Activated CD4-positive, alpha-beta T cell treated with anti-CD3 and anti-CD28 coated beads for 36 hours (primary cell): ENCODE measurements around the gene HSBP1L1. TPM values are rescaled to one million over a fixed set of nuclear protein-coding genes. Genes with fewer than 3 reads are reported as not detected.

Experiments used
- ATAC-seq: fragments of 200-7000 bp; cut with Tn5 transposase; one replicate; pipeline ENCODE4 v1.10.0; 2021; ENCODE audit warnings: mild to moderate bottlenecking, moderate library complexity
- CTCF ChIA-PET: fragments of 350-600 bp; sonication (Branson Sonifier 250); formaldehyde crosslinking; loops from one replicate; lab custom pipeline; 2021; ENCODE audit warnings: antibody characterized with exemption; lab: Charles Lee
- POLR2A ChIA-PET: fragments of 350-600 bp; sonication (Branson Sonifier 250); formaldehyde crosslinking; loops from one replicate; lab custom pipeline; 2021; ENCODE audit warnings: antibody characterized with exemption, inconsistent platforms; lab: Charles Lee
- DNase-seq: peaks from one replicate; pipeline ENCODE4 v3.0.0-alpha.2; 2020
- H3K27ac Mint-ChIP-seq: one replicate; pipeline ENCODE4 v1.8.0; 2021; ENCODE audit warnings: mixed read lengths
- H3K27me3 Mint-ChIP-seq: one replicate; pipeline ENCODE4 v1.8.0; 2021; ENCODE audit warnings: mixed read lengths
- H3K36me3 Mint-ChIP-seq: one replicate; pipeline ENCODE4 v1.8.0; 2021; ENCODE audit warnings: low read depth, mixed read lengths
- H3K4me1 Mint-ChIP-seq: one replicate; pipeline ENCODE4 v1.8.0; 2021; ENCODE audit warnings: mixed read lengths
- H3K4me3 Mint-ChIP-seq: one replicate; pipeline ENCODE4 v1.8.0; 2021; ENCODE audit warnings: mild to moderate bottlenecking, moderate library complexity, mixed read lengths
- H3K9me3 Mint-ChIP-seq: one replicate; pipeline ENCODE4 v1.8.0; 2021; ENCODE audit warnings: low read depth, mixed read lengths
- intact Hi-C, 2 experiments: fragments of 100-400 bp; cut with DNase I in 1 of 2; cut with micrococcal nuclease in 1 of 2; formaldehyde crosslinking; loops; one replicate each; pipeline versions ENCODE4 v1.14.2 to v1.15.1; 2022 to 2024; cut with DNase I, micrococcal nuclease
- total RNA-seq, 2 experiments: library from RNA; stranded (reverse); gene quantifications; one replicate each; pipeline ENCODE4 v1.2.3, GENCODE V29; 2021

The HSBP1L1 gene
- total RNA-seq, 2 experiments from 2014 or later, result 14.4 to 16.9 TPM

- POLR2A ChIA-PET, result interaction anchor here (0.6 kb wide), 1 partner anchor 1426 kb away, joined by 3 read pairs; no protein-coding TSS in a partner anchor
- ATAC-seq, result peak; percentile 19
Observed at GRCh38 chr18:79965119-79965902, 868 bp downstream of the HSBP1L1 start.

DNA sequence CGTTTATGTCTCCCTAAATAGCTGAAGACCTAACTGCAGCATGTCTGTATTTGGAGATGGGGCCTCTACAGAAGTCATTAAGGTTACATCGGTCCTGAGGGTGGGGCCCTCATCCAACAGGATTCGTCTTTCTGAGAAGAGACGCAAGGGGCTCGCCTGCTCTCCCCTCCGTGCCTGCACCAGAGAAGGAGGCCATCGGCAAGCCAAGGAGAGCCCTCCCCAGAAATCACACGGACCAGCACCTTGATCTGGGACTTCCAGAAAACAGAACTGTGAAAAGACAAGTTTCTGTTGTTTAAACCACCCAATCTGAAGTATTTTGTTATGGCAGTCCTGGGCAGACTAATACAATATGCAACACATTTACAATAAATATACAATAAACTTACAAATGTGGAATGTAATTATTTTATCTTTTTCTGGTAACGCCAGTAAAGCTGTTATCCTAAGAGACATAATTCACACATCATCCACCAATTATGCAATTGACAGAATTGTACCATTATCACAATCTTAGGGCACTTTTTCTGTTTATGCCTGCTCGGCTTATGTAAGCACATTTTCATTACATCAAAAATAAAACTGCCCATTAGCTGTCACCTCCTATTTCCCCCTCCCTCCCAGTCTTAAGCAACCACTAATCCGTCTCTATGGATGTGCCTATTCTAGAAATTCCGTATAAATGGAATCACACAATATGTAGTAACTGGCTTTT, 6.1 kb downstream of the HSBP1L1 start:
- ATAC-seq (no peak), DNase-seq (no peak)
- intact Hi-C loops, result no loop called here
- H3K27ac Mint-ChIP-seq, result no peak overlapping the region
- H3K4me3 Mint-ChIP-seq, result no peak overlapping the region
- H3K9me3 Mint-ChIP-seq, result no peaks in the 10 kb centered on the region
- ChIA-PET CTCF (no interaction called here), POLR2A (interaction anchor here (0.6 kb wide), 1 partner anchor 14 kb away, joined by 3 read pairs; no protein-coding TSS in a partner anchor)
- H3K4me1 Mint-ChIP-seq, result peaks cover 4% of the 10 kb centered on the region
- peaks cover 52% of the 10 kb centered on the region for H3K36me3 Mint-ChIP-seq
- no peaks in the 10 kb centered on the region for H3K27me3 Mint-ChIP-seq

More at GRCh38 chr18:79965119-79965902, 868 bp downstream of the HSBP1L1 start:
- Mint-ChIP-seq H3K27me3 (peaks cover 2% of the 10 kb centered on the region), H3K9me3 (no peaks in the 10 kb centered on the region), H3K4me1 (peaks cover 33% of the 10 kb centered on the region), H3K27ac (peak overlapping the region; percentile 80), H3K4me3 (peak overlapping the region; percentile 71), H3K36me3 (peaks cover 13% of the 10 kb centered on the region)
- intact Hi-C loops, result loop anchor here in 1 of 2 experiments (2.0 to 10.0 kb wide), 2 partner anchors 287 to 571 kb away; partner anchors contain the start of genes CTDP1 and NFATC1
- peak; percentile 59 for DNase-seq
- CTCF ChIA-PET, result interaction anchor here (0.6 to 0.7 kb wide), 3 partner anchors 71 to 351 kb away, joined by 3 to 5 read pairs (median 3); no protein-coding TSS in a partner anchor

GRCh38 chr18:79971211-79971952, 6.9 kb downstream of the HSBP1L1 start:
- POLR2A ChIA-PET, result interaction anchor here (0.6 kb wide), 1 partner anchor 13 kb away, joined by 3 read pairs; no protein-coding TSS in a partner anchor

DNA sequence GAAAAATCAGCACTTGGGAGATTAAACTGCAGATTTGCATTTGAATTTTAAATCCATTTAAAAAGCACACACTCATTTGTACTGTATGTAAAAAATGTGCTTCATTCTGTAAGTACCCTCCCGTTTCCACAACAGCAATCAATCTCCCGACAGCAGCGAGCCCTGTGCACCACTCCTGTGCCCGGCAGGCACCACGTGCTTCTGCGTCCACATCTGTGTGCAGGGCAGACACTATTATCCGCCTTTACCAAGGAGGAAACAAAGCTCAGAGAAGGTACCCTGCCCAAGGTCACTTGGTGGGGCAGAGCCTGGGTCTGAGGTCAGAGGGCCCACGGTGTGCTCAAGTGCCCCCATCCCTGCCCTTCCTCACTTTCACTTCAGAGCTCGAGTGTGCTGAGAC, 7.5 kb downstream of the HSBP1L1 start:
- Mint-ChIP-seq H3K36me3 (peaks cover 53% of the 10 kb centered on the region), H3K9me3 (no peaks in the 10 kb centered on the region), H3K27me3 (no peaks in the 10 kb centered on the region), H3K4me3 (no peak overlapping the region), H3K27ac (no peak overlapping the region), H3K4me1 (no peaks in the 10 kb centered on the region)
- no peak for DNase-seq
- POLR2A ChIA-PET, result no interaction called here
- ATAC-seq, result no peak
- CTCF ChIA-PET, result no interaction called here
- intact Hi-C loops, result no loop called here

More at GRCh38 chr18:79971211-79971952, 6.9 kb downstream of the HSBP1L1 start:
- Mint-ChIP-seq H3K9me3 (no peaks in the 10 kb centered on the region), H3K27me3 (no peaks in the 10 kb centered on the region), H3K4me3 (no peak overlapping the region), H3K36me3 (peaks cover 55% of the 10 kb centered on the region), H3K4me1 (peaks cover 3% of the 10 kb centered on the region), H3K27ac (no peak overlapping the region)
- CTCF ChIA-PET, result no interaction called here
- intact Hi-C loops, result no loop called here
- DNase-seq (no peak), ATAC-seq (no peak)

- ATAC-seq (no peak), DNase-seq (no peak)
- POLR2A ChIA-PET, result interaction anchor here (0.6 kb wide), 1 partner anchor 10 kb away, joined by 3 read pairs; no protein-coding TSS in a partner anchor
- Mint-ChIP-seq H3K4me3 (no peak overlapping the region), H3K4me1 (peaks cover under 1% of the 10 kb centered on the region), H3K36me3 (peaks cover 52% of the 10 kb centered on the region), H3K27me3 (no peaks in the 10 kb centered on the region), H3K27ac (no peak overlapping the region), H3K9me3 (no peaks in the 10 kb centered on the region)
- intact Hi-C loops, result no loop called here
- CTCF ChIA-PET, result interaction anchor here (0.8 kb wide), 1 partner anchor 12 kb away, joined by 3 read pairs; no protein-coding TSS in a partner anchor
Observed at GRCh38 chr18:79972720-79973119, 8.3 kb downstream of the HSBP1L1 start.

- Mint-ChIP-seq H3K4me3 (no peak overlapping the region), H3K9me3 (no peaks in the 10 kb centered on the region), H3K27me3 (no peaks in the 10 kb centered on the region), H3K36me3 (peaks cover 55% of the 10 kb centered on the region), H3K4me1 (peaks cover 4% of the 10 kb centered on the region), H3K27ac (no peak overlapping the region)
- ATAC-seq (no peak), DNase-seq (no peak)
- CTCF ChIA-PET, result interaction anchor here (0.8 kb wide), 1 partner anchor 11 kb away, joined by 3 read pairs; no protein-coding TSS in a partner anchor
- POLR2A ChIA-PET, result no interaction called here
- intact Hi-C loops, result no loop called here
Observed at GRCh38 chr18:79973517-79973916, 9.1 kb downstream of the HSBP1L1 start.

DNA sequence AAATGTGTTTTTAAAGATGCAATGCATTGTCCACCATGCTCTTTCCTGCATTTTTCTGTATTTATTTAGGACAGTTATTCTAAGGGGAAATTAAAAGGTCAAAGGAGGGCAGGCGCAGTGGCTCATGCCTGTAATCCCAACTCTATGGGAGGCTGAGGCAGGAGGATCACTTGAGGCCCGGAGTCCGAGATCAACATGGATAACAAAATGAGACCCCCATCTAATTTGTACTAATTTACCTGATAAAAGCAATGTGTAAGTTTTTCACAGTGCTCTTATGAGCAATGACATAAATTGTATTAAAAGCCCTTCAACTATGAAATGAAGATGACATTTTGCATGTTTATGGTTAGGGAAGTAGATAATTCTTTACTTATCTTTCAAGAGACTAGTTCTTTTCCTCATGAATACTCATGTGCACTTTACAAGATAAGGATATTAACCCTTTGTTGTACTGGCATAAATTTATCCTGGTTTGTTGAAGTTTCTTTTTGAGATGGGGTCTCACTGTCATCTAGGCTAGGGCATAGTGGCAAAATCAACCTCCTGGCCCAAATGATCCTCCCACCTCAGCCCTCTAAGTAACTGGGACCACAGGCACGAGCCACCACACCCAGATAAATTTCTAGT, 9.7 kb downstream of the HSBP1L1 start:
- Mint-ChIP-seq H3K27me3 (no peaks in the 10 kb centered on the region), H3K4me1 (peaks cover 5% of the 10 kb centered on the region), H3K4me3 (no peak overlapping the region), H3K27ac (no peak overlapping the region), H3K36me3 (peaks cover 57% of the 10 kb centered on the region), H3K9me3 (no peaks in the 10 kb centered on the region)
- ChIA-PET CTCF (no interaction called here), POLR2A (no interaction called here)
- intact Hi-C loops, result no loop called here
- DNase-seq (no peak), ATAC-seq (no peak)

GRCh38 chr18:79975043-79975442, 10.6 kb downstream of the HSBP1L1 start:
- Mint-ChIP-seq H3K4me1 (peaks cover 12% of the 10 kb centered on the region), H3K4me3 (no peak overlapping the region), H3K27ac (no peak overlapping the region), H3K36me3 (peaks cover 60% of the 10 kb centered on the region), H3K27me3 (no peaks in the 10 kb centered on the region), H3K9me3 (no peaks in the 10 kb centered on the region)
- DNase-seq, result no peak
- CTCF ChIA-PET, result no interaction called here
- intact Hi-C loops, result loop anchor here in 1 of 2 experiments (5.0 kb wide), 1 partner anchor 173 kb away; no protein-coding TSS in a partner anchor
- POLR2A ChIA-PET, result no interaction called here
- no peak for ATAC-seq

- H3K4me3 Mint-ChIP-seq, result no peak overlapping the region
- intact Hi-C loops, result loop anchor here in 1 of 2 experiments (5.0 kb wide), 1 partner anchor 174 kb away; no protein-coding TSS in a partner anchor
- ChIA-PET POLR2A (no interaction called here), CTCF (no interaction called here)
- H3K36me3 Mint-ChIP-seq, result peaks cover 57% of the 10 kb centered on the region
- peak overlapping the region; percentile 2 for H3K27ac Mint-ChIP-seq
- ATAC-seq, result no peak
- no peaks in the 10 kb centered on the region for H3K9me3 Mint-ChIP-seq
- H3K27me3 Mint-ChIP-seq, result no peaks in the 10 kb centered on the region
- H3K4me1 Mint-ChIP-seq, result peaks cover 20% of the 10 kb centered on the region
- DNase-seq, result no peak
Observed at GRCh38 chr18:79975985-79976680, 11.7 kb downstream of the HSBP1L1 start.

GRCh38 chr18:79979843-79980242, 15.4 kb downstream of the HSBP1L1 start:
- DNase-seq, result no peak
- intact Hi-C loops, result loop anchor here in 1 of 2 experiments (5.0 kb wide), 1 partner anchor 178 kb away; no protein-coding TSS in a partner anchor
- Mint-ChIP-seq H3K27me3 (no peaks in the 10 kb centered on the region), H3K36me3 (peaks cover 53% of the 10 kb centered on the region), H3K27ac (peak overlapping the region; percentile 53), H3K4me1 (peaks cover 55% of the 10 kb centered on the region), H3K9me3 (no peaks in the 10 kb centered on the region), H3K4me3 (no peak overlapping the region)
- no peak for ATAC-seq
- POLR2A ChIA-PET, result no interaction called here
- CTCF ChIA-PET, result no interaction called here
